ENCODE data around the gene DLG2.

GRCh38 chr11:83508804-83509203 is 2118.3 kb downstream of the DLG2 start:
- TF ChIP-seq, protein P1, sequence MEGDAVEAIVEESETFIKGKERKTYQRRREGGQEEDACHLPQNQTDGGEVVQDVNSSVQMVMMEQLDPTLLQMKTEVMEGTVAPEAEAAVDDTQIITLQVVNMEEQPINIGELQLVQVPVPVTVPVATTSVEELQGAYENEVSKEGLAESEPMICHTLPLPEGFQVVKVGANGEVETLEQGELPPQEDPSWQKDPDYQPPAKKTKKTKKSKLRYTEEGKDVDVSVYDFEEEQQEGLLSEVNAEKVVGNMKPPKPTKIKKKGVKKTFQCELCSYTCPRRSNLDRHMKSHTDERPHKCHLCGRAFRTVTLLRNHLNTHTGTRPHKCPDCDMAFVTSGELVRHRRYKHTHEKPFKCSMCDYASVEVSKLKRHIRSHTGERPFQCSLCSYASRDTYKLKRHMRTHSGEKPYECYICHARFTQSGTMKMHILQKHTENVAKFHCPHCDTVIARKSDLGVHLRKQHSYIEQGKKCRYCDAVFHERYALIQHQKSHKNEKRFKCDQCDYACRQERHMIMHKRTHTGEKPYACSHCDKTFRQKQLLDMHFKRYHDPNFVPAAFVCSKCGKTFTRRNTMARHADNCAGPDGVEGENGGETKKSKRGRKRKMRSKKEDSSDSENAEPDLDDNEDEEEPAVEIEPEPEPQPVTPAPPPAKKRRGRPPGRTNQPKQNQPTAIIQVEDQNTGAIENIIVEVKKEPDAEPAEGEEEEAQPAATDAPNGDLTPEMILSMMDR (IDR thresholded peaks at IDR 0.05; ENCODE audit: low read length), result no peak
- no peak for TF ChIP-seq EZH2 (optimal IDR thresholded peaks at IDR 0.05; ENCODE audit: low read depth, low read length)
- no peak for TF ChIP-seq EZH2phosphoT487 (IDR thresholded peaks at IDR 0.05; ENCODE audit: low read length)

Data from MM.1S (cell line).